ENCODE data around the gene CFAP299. TPM values are rescaled to one million over a fixed set of nuclear protein-coding genes. Genes with fewer than 3 reads are reported as not detected.

The CFAP299 gene
- total and polyA plus RNA-seq, 9 of the 15 experiments (the other 6 are each of a cell fraction or from before 2014, with no cell fraction given) = 0.09 to 3.0 (median 0.76) TPM

DNA sequence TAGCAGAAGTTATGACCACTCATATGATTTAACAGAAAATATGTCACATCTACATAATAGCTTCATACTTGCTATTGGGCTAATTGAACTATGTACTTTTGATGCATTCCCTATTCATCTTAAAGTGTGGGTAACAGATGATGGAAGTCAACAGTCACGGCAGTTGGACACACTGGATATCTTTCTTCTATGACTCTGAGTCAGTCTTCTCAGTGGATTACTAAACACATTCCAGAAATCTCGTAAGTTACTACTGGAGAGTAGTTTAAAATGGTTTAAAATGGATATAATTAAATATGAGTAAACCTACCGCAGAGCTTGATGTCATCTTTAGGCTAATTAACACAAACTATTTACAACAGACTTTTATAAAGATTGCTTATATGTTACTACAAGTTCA is 30.1 kb upstream of the CFAP299 start (continued):
- no peak for TF ChIP-seq BCLAF1 (IDR thresholded peaks at IDR 0.05; ENCODE audit: borderline replicate concordance in 1 of 2, control insufficient read depth in 1 of 2, low read depth in 2 of 2, low read length in 1 of 2)
- TF ChIP-seq, protein P1, sequence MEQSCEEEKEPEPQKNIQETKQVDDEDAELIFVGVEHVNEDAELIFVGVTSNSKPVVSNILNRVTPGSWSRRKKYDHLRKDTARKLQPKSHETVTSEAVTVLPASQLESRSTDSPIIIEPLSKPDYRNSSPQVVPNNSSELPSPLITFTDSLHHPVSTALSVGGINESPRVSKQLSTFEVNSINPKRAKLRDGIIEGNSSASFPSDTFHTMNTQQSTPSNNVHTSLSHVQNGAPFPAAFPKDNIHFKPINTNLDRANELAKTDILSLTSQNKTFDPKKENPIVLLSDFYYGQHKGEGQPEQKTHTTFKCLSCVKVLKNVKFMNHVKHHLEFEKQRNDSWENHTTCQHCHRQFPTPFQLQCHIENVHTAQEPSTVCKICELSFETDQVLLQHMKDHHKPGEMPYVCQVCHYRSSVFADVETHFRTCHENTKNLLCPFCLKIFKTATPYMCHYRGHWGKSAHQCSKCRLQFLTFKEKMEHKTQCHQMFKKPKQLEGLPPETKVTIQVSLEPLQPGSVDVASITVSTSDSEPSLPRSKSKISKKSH (CRISPR knock-in tag; IDR thresholded peaks at IDR 0.05) = no peak

GRCh38 chr4:80306260-80306659 is 29.3 kb upstream of the CFAP299 start:
- in situ Hi-C loops (cut with MboI) = no loop called here
- H2AFZ ChIP-seq (ENCODE audit: low read depth, low read length) = no peak overlapping the region
- ChIA-PET CTCF (ENCODE audit: low intra/inter-chr PET ratio) (no interaction called here), POLR2A (no interaction called here)
- no peaks in the 10 kb centered on the region for H3K79me2 ChIP-seq (ENCODE audit: control insufficient read depth, insufficient read depth, low read length)
- no peak for DNase-seq (ENCODE audit: extremely low read depth in 1 of 4, low spot score in 3 of 4)
- intact Hi-C loops (cut with micrococcal nuclease) = no loop called here
- no peak overlapping the region for H3K9ac ChIP-seq (ENCODE audit: insufficient read depth in 1 of 2, low read depth in 2 of 2, low read length in 2 of 2)
- no peak overlapping the region for H3K4me3 ChIP-seq
- no peaks in the 10 kb centered on the region for H3K9me3 ChIP-seq (replicated peaks; ENCODE audit: control insufficient read depth, insufficient read depth, low read depth, low read length)
- H4K20me1 ChIP-seq (replicated peaks; ENCODE audit: control insufficient read depth, insufficient read depth, low read length) = no peaks in the 10 kb centered on the region
- TF ChIP-seq GATAD2B (IDR thresholded peaks at IDR 0.05; ENCODE audit: borderline replicate concordance) = no peak
- no peak for TF ChIP-seq FOXP1 (CRISPR knock-in tag; IDR thresholded peaks at IDR 0.05)
- no peak for TF ChIP-seq MYBL2 (IDR thresholded peaks at IDR 0.05; ENCODE audit: low read depth)
- TF ChIP-seq MYBL2 (CRISPR knock-in tag; IDR thresholded peaks at IDR 0.05; ENCODE audit: borderline replicate concordance) = no peak
- TF ChIP-seq TAF9B (IDR thresholded peaks at IDR 0.05; ENCODE audit: partially characterized antibody) = no peak
- TF ChIP-seq POU5F1 (IDR thresholded peaks at IDR 0.05; ENCODE audit: borderline replicate concordance, low read depth, low read length, partially characterized antibody) = no peak
- no peak for TF ChIP-seq IRF2 (CRISPR knock-in tag; IDR thresholded peaks at IDR 0.05)
- TF ChIP-seq NFYB (IDR thresholded peaks at IDR 0.05; ENCODE audit: extremely low read depth, insufficient read length) = no peak
- TF ChIP-seq, protein P2, sequence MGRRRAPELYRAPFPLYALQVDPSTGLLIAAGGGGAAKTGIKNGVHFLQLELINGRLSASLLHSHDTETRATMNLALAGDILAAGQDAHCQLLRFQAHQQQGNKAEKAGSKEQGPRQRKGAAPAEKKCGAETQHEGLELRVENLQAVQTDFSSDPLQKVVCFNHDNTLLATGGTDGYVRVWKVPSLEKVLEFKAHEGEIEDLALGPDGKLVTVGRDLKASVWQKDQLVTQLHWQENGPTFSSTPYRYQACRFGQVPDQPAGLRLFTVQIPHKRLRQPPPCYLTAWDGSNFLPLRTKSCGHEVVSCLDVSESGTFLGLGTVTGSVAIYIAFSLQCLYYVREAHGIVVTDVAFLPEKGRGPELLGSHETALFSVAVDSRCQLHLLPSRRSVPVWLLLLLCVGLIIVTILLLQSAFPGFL (CRISPR knock-in tag; IDR thresholded peaks at IDR 0.05) = no peak
- TF ChIP-seq ZNF184 (CRISPR knock-in tag; IDR thresholded peaks at IDR 0.05) = no peak
- TF ChIP-seq MCM2 (IDR thresholded peaks at IDR 0.05; ENCODE audit: low read depth) = no peak
- TF ChIP-seq HNRNPL (IDR thresholded peaks at IDR 0.05; ENCODE audit: low read depth, low read length) = no peak
- no peak for TF ChIP-seq NR4A1 (CRISPR knock-in tag; IDR thresholded peaks at IDR 0.05)
- no peak for TF ChIP-seq NR4A1 (tag; IDR thresholded peaks at IDR 0.05)
- no peak for TF ChIP-seq RAD21 (CRISPR knock-in tag; conservative IDR thresholded peaks at IDR 0.05 in 1 of 2, IDR thresholded peaks at IDR 0.05 in 1 of 2)
- H3K27me3 ChIP-seq (ENCODE audit: control insufficient read depth in 2 of 2, insufficient read depth in 2 of 2, low read length in 2 of 2) = no peaks in the 10 kb centered on the region
- H3K4me2 ChIP-seq (ENCODE audit: insufficient read depth, low read length) = no peak overlapping the region
- H3K9me1 ChIP-seq (ENCODE audit: control insufficient read depth, insufficient read depth, low read length) = no peaks in the 10 kb centered on the region
- no peaks in the 10 kb centered on the region for H3K36me3 ChIP-seq (ENCODE audit: control insufficient read depth, insufficient read depth, low read length)
- no peak overlapping the region for H3K27ac ChIP-seq (ENCODE audit: extremely low read depth, low read depth, low read length)
- WGBS (ENCODE audit: insufficient coverage, low coverage, missing lambda C conversion rate) = 48% methylated on average over 2 of the region's 2 CpGs
- FAIRE-seq = no peak
- ATAC-seq = no peak
- no TSS peak for BruUV-seq (replicated peaks)
- H3K4me1 ChIP-seq (replicated peaks in 1 of 2; ENCODE audit: control insufficient read depth in 2 of 2, insufficient read depth in 2 of 2, low read length in 2 of 2) = no peaks in the 10 kb centered on the region

Measured in K562 (cell line).